Neural progenitor cell (in vitro differentiated cells): ENCODE data around the gene GPR158.

Source experiments
- CTCF ChIP-seq: fragments of 200-600 bp; sonication (generic); IDR thresholded peaks from 2 replicates; pipeline ENCODE4 v1.5.1; 2017; ENCODE audit warnings: antibody characterized with exemption, mild to moderate bottlenecking
- EZH2 ChIP-seq: fragments of 200-600 bp; sonication (generic); IDR thresholded peaks from 2 replicates; pipeline ENCODE4 v1.6.1; 2017; ENCODE audit warnings: antibody characterized with exemption, mild to moderate bottlenecking, moderate library complexity

- TF ChIP-seq CTCF, result no peak
- TF ChIP-seq EZH2, result no peak
These were observed 131.6 kb downstream of the GPR158 start for GRCh38 chr10:25306386-25306785.
